Measurements from ENCODE around the gene GBF1.
A peak's percentile ranks its signal among the peaks of the same experiment; 100 is the strongest.

DNA sequence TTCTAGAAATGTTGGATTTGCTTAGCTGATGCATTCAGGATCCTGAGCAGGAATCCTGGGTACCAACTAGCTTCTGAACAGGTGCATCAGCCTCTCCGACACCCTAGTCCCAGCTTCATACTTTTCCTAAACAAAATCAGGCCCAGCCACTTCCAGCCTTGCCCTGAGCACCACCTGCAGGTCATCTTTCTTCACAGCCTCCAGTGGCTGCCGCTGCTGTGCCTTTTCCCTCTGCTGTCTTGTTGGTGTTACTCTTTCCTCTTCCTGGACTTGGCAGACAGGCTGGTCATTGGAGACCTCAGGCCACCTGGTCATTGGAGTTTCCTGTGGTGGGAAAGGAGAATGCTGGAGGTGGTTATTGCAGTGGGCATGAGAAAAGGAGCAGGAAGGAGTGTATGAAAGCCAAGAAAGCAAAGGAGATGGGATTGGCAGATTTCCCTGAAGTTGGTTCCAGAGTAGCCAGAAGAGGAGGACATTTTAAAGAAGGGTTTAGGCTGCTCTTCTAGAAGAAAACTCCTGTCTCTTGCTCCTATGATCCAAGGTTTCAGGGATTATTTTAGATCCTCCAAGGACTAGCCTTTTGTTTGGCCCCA, 102.0 kb downstream of the GBF1 start:
- TF ChIP-seq, protein P1, sequence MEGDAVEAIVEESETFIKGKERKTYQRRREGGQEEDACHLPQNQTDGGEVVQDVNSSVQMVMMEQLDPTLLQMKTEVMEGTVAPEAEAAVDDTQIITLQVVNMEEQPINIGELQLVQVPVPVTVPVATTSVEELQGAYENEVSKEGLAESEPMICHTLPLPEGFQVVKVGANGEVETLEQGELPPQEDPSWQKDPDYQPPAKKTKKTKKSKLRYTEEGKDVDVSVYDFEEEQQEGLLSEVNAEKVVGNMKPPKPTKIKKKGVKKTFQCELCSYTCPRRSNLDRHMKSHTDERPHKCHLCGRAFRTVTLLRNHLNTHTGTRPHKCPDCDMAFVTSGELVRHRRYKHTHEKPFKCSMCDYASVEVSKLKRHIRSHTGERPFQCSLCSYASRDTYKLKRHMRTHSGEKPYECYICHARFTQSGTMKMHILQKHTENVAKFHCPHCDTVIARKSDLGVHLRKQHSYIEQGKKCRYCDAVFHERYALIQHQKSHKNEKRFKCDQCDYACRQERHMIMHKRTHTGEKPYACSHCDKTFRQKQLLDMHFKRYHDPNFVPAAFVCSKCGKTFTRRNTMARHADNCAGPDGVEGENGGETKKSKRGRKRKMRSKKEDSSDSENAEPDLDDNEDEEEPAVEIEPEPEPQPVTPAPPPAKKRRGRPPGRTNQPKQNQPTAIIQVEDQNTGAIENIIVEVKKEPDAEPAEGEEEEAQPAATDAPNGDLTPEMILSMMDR (IDR thresholded peaks at IDR 0.05; ENCODE audit: borderline replicate concordance, extremely low read depth, low read length, poor library complexity, severe bottlenecking): peak; percentile 53
- no peak for TF ChIP-seq EZH2 (IDR thresholded peaks at IDR 0.05; ENCODE audit: borderline replicate concordance, low read depth, low read length, severe bottlenecking)
